SIG-M5 treated with dmso at 0.1 percent for 504 hours (cell line): ENCODE measurements around the gene HRNR.
"Not testable (repeated sequence)": the region's sequence is repeated elsewhere in the genome, so short reads cannot be mapped to it uniquely, and the experiment has no call there.

ENCODE experiments used
- DNase-seq: peaks from one replicate; lab custom pipeline; 2025; ENCODE audit not compliant: unreplicated experiment; lab: John Stamatoyannopoulos, UW

The HRNR gene

GRCh38 chr1:152224093-152224492 lies at the start of gene HRNR:
TSS of gene HRNR (minus strand) at chr1:152224193. CDS start at chr1:152223253, 940 bp downstream.
- no peak for DNase-seq

GRCh38 chr1:152256394-152256793 lies 32.4 kb upstream of the HRNR start:
- DNase-seq, result not testable (repeated sequence)

- no peak for DNase-seq
Measured at GRCh38 chr1:152252157-152252556, 28.2 kb upstream of the HRNR start.

- no peak for DNase-seq
Measured at GRCh38 chr1:152251391-152251790, 27.4 kb upstream of the HRNR start.

GRCh38 chr1:152247316-152247715 lies 23.3 kb upstream of the HRNR start:
- no peak for DNase-seq

GRCh38 chr1:152244576-152245273 lies 20.7 kb upstream of the HRNR start:
- no peak for DNase-seq

GRCh38 chr1:152237093-152237492 lies 13.1 kb upstream of the HRNR start:
- no peak for DNase-seq

GRCh38 chr1:152228831-152229230 lies 4.8 kb upstream of the HRNR start:
- no peak for DNase-seq

- DNase-seq, result peak; percentile 44
Measured at GRCh38 chr1:152227310-152227928, 3.4 kb upstream of the HRNR start.

GRCh38 chr1:152225678-152226077 lies 1.7 kb upstream of the HRNR start:
- no peak for DNase-seq

- DNase-seq, result no peak
Measured at GRCh38 chr1:152220166-152221163, 3.5 kb downstream of the HRNR start.

- DNase-seq, result not testable (repeated sequence)
Measured at GRCh38 chr1:152219438-152219837, 4.6 kb downstream of the HRNR start.

GRCh38 chr1:152218762-152219436 lies 5.1 kb downstream of the HRNR start:
- no peak for DNase-seq

- not testable (repeated sequence) for DNase-seq
Measured at GRCh38 chr1:152215604-152216003, 8.4 kb downstream of the HRNR start.

- not testable (repeated sequence) for DNase-seq
Measured at GRCh38 chr1:152214911-152215310, 9.1 kb downstream of the HRNR start.

- no peak for DNase-seq
Measured at GRCh38 chr1:152198982-152199381, 25.0 kb downstream of the HRNR start.

GRCh38 chr1:152197361-152197941 lies 26.5 kb downstream of the HRNR start:
- DNase-seq, result no peak

GRCh38 chr1:152191711-152192110 lies 32.3 kb downstream of the HRNR start:
- DNase-seq, result no peak

- no peak for DNase-seq
Measured at GRCh38 chr1:152191260-152191659, 32.7 kb downstream of the HRNR start.

- DNase-seq, result peak; percentile 40
Measured at GRCh38 chr1:152190589-152190988, 33.4 kb downstream of the HRNR start.
